Stimulated activated CD8-positive, alpha-beta memory T cell treated with anti-CD3 and anti-CD28 coated beads, Interleukin-4, amount 100 ng/mL, for 48 hours (primary cell): ENCODE results near the gene MTPN.

Experiments
- DNase-seq: peaks from one replicate; pipeline ENCODE4 v3.0.0-alpha.2; 2020

MTPN gene

DNA sequence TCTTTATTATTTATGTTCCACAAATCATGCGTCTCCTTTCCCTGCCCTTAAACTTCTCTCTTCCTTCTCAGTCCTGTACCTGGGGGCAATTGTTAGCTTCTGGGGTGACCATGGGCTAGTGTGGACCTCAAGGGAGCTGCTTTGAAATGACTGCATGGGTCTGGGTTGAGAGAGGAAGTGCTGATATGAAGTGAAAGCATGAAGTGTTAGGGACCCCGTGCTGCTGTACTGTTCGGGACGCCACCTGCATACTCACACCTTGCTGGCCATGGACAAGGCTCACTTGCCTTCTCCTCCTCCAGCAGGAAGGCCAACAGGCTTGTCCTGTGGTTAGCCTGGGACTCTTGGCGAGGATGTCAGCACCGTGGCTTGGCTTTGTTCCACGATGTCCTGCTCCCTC is 56.7 kb downstream of the MTPN start:
- DNase-seq = no peak

DNA sequence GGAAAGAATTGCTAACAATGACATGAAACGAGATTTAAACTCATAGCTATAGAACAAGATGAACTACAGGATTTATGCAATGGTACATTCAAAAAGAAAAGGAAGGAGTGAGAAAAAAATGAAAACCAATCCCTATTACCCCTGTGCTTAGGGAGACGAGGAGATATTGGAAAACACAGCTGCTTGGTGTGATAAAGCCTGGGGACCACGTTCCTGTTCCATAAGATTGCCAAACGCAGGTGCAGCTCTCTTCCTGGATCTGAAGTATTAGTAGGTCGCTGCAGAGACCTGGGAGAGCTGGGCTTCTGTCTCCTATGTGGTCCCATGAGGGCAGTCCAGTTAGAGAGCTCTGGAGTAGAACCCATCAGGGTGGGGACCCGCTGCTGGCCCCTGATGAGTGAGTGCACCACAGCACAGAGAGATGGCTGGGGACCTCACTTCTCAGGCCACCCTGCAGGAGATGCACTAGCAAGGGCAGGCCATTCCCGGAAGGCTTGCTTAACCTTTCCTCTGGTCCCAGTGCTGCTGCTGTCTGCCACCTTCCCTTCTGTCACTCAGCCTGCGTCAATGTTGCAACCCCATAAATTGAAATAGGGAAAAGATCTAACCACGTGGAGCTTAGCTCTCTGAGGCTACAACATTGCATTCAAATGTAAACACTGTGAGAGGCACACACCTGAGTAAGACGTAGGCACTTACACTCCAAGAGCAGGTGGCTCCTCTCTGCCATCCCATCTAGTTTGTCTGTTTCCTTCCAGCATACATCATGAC is 57.9 kb downstream of the MTPN start:
- DNase-seq = no peak

DNA sequence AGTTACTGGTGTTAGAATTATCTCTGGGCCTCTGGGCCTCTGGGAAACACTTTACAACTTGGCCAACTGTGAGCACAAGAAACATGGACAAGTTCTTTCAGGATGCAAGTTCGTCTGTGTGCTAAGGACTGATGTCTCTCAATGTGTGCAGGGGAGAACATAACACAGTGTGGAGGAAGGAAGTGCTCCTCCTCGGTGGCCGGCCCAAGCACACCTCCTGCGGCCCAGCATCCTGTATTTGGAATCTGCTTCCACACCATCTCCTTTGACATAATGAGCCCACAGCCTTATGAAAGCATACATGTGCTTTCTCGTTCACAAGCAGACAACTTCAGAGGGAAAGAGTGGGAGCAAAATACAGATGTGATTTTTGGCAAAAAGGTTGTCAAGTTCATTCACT is 59.0 kb downstream of the MTPN start:
- DNase-seq = no peak

DNA sequence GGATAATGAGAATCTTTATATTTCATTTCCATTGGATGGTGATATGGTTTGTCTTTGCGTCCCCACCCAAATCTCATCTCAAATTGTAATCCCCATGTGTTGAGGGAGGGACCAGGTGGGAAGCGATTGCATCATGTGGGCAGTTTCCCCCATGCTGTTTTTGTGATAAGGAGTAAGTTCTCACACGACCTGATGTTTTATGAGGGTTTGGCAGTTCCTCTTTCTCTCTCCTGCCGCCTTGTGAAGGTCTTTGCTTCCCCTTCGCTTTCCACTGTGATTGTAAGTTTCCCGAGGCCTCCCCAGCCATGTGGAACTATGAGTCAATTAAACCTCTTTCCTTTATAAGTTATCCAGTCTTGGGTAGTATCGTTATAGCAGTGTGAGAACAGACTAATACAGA is 59.4 kb downstream of the MTPN start:
- DNase-seq = no peak

DNA sequence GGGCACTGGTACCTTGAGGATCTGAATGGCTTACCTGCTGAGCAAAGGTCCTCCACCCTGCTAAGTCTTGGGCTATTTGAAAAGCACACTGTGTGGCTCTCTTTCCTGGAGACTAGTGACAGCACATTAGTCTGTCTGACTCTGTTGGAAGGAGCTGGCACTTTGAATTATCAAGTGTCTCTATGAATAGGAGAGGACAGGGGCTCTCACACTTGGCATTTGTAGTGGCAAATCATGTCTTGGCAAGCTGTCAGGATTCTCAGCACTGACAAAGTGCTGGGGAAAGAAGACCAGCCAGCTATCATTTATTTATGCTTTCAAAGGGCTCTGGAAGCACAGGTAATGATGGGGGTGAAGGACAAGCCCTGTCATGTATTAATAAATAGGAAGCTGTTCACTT is 62.8 kb downstream of the MTPN start:
- DNase-seq = no peak

DNA sequence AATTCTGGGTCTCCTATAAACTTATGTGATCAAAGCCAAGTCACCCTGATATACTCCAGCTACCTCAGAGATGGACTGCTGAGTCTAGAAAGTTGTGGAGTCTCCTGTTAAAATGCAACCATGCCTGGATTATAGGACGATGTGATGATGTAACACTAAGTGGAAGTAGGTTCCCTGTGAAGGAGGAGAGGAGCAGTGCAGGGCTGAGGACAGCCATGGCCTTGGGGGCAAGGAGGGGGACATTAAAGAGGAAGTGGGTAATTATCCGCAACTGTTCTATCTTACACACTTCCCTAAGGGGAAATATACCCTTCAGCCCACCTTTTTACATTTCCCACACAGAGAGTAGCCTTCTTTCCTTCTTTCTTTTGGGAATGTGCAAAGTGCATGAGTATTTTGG is 63.8 kb downstream of the MTPN start:
- DNase-seq = no peak

DNA sequence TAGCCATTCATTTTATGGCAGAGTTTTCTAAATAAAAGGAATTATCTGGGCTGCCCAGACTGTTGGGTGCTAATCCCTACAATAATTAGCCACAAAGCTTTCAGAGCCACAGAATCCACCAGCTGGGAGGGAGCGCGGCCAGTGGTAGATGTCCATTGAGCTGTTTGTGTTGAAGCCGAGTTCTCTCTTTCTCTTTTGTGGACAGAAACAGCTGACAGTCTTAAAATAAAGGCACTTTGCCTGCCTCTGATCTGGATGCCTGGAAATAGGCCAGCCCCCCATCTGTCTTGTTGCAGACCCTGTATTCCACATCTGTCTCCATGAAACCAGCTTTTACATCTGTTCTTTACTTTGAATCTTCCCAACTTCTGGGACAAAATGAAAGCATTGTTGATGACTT is 66.1 kb downstream of the MTPN start:
- no peak for DNase-seq

DNA sequence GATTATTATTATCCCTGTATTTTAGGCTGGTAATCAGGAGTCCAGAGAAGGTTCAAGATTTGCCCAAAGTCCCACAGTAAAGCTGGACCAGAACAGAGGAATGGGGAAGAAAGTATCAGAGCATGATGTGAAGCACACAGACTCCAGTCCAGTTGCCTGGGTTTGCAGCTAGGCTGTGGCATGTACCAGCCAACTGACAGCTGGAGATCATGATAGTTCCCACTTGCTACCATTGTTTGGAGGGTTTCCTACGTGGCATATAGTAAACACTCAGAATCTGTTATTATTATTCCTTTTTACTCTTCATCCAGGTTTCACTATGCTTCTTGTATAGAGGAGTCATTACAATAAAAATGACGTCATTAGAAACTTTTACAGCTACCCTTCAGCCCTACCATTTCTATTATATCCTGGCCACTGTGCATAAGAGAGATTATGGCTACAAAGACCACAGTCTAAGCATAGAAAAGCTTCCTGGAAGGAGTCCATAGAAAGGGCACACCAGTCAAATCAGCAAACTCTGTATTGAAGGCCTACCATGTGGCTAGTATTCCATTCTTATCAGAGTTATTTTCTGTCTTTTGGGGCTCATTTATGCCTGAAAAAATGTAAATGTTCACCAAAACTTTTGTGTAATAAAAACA is 66.6 kb downstream of the MTPN start:
- DNase-seq = no peak

DNA sequence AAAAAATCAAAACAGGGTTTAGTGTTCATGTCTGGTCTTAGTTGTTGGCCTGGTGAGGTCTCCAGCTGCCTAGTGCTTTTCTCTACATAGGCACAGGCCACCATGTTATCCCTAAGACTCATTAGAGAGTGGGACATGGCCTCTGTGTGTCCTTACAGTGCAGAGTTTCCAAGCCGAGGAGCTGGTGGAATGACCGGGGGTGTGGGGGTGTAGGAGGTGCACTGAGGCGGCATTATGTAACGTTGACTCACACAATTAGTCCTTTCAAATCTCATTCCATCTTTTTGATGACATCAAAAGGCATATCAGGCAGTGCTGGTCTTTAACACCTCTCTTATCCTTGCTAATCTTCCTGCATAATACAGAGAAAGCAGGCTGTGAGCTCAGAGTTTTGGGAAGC is 71.3 kb downstream of the MTPN start:
- no peak for DNase-seq

DNA sequence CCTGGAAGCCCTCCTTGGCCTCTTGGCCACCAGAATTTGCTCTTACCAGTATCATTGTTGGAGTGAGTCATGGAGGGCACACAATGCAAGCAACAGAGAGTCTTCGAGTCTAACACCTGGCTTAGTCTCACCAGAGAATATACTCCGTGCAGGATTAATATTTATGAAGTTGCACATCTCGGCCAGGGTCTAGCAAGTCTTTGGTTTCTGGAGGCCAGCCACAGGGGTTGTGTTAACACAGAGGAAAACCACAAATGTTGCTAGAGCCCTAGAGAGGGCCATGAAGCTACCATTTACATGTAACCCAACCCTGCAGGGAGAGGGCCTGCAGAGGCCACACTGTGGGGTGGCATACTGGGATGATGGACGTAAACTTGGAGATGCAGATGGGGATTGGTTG is 71.8 kb downstream of the MTPN start:
- DNase-seq = no peak

DNA sequence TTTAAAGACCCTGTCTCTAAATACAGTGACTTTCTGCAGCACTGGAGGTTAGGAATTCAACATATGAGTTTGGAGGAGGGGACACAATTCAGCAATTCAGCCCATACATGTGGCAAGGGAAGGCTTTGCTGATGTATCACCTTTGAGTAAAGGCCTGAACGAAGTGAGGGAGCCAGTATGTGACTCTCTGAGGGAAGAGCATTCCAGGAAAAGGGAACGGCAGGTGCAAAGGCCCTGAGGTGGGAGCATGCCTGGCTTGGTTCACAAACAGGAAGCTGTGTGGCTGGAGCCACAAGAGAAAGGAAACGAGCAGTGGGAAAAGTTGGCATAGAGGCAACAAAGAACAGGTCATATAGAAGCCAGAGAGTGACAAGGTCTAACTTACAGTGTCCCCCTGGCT is 72.9 kb downstream of the MTPN start:
- DNase-seq = no peak

DNA sequence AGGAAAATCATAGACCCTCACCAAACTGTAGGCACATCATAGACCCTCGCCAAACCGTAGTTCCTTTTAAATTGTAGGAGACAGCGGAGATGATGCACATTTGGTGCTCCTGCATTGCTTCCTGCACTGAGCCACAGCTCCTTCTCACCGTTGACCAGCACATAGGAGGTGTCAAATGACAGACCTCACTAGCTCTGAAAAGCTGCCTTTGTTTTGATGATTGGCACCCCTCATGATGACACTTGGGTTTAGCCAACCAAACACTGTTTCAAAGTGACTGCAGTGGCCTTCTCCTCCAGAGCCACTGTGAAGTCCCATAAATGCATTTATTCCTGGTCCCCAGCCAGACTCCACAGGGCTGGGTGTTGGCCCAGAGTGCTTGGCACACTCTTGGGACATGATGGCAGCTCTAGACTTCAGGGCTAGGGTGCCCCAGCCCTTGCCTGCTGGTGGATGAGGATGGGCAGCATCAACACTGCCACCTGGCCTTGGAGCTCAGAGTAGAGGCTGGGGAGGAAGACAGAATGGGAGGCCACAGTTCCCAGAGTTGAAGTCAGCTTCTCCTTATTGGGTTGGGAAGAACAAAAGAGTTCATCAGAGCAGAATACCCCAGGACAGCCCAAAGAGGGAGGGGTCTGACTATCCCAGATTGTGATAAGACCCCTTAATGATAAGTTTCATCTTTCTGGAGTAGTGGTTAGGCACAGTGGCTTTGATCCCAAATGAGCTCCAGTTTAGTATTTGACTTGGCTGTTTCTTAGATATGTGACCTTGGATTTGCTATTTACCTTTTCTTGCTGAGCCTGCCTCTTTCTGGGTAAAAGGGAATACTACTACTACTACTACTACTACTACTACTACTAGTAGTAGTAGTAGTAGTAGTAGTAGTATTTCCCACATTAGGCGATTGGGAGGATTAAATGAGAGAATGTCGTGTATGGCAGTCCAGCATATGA is 75.3 kb downstream of the MTPN start:
- DNase-seq = no peak

DNA sequence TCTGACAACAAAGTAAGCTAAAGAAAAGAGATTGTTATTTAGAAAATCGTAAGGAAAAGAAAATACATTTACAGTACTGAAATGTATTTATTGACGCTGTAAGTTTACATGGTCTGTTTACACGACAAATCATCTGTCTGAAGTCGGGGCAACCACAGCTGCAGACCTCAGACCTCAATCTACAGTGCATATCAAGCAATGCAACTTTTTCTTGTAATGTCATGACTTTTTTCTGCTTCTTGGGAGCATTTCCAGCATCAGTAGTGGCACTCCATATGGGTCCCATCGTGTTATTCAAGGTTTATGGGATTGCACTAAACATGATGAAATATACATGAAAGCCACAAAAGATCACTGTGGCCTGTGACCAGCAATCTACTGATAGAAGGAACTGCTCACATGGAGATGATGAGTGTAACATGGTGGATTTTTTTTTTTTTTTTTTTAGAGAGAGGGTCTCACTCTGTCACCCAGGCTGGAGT is 77.1 kb downstream of the MTPN start:
- DNase-seq = no peak

DNA sequence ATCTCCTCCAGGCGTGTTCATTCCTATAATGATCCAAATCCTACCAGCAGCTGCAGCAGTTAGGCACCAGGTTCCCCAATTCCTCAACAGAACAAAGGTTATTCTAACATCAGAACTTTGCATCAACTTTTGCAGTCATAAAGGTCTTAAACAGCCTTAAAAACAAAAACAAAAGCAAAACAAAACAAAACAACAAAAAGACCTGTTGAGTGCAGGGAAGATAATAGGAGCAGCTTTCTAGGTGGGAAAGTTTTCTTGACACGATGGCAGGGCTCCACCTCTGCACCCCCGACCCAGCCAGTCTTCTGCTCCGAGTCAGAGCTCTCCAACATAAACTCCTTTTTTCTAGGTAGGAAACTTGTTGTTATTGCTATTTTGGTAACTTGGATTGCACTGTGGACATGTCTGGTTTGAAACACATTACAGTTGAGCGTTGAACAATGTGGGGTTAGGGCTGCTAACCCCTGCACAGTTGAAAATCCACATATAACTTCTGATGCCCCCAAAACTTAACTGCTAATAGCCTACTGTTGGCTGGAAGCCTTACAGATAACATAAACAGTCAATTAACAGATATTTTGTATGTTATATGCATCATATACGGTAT is 77.6 kb downstream of the MTPN start:
- no peak for DNase-seq

DNA sequence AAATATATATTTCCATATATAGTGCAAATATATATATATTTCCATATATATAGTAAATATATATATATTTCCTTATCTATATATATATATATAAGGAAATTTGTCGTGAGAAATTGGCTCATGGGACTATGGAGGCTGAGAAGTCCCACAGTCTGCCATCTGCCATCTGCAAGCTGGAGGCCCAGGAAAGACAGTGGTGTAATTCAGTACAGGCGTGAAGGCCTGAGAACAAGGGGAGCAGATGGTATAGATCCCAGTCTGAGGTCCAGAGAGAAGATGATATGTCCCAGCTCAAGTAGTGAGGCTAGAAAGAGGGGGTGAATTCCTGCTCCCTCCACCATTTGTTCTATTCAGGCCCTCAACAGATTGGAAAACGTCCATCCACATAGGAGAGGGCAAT is 78.9 kb downstream of the MTPN start:
- DNase-seq = no peak

DNA sequence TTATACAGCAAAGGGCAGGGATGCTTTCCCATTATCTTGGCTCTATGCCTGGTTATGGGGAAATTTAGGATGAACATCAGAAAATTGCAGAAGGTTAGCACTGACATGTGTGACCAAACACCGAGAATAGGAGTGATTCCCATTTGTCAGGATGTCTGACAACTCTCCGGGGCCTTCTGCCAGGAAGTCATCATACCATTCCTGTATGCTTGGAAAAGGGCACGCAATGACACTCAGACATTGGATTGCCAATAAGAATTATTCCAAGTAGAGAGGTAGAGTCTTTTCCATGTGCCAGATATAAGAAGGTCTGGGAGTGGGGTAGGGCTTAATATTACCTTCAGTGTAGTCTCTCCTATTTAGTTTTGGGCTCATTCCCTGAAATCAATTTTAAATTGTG is 82.3 kb downstream of the MTPN start:
- no peak for DNase-seq

DNA sequence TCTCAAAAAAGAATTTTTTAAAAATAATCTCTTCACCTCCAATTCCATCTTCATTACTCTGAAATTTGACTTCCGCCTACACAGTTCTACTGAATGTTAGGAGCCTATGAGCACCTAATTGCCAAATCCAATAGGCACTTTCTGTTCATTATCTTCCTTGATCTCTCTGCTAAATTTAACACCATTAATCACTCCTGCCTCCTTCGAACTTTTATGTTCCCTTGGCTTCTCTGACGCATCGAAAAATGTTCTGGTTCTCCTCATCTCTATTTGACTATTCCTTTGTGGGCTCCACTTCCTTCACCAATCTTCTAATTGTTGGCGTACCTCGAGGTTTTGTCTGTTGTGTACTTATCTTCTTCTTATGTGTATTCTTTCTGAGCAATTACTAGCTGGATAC is 87.3 kb downstream of the MTPN start:
- no peak for DNase-seq

DNA sequence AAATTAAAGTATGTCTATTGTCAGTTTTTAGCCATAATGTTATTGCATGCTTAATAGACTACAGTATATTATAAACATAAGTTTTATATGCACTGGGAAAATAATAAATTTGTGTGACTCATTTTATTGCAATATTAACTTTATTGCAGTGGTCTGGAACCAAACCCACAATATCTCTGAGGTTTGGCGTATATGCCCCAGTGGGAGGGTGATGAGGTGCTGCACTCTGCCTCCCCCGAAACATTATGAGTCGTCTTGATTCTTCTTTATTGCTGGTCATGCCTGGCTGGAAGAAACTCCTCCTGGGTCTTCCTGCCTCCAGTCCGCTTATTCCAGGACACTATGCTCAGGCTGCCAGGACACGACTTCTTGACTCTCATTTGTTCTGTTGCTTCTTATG is 88.4 kb downstream of the MTPN start:
- DNase-seq = no peak

DNA sequence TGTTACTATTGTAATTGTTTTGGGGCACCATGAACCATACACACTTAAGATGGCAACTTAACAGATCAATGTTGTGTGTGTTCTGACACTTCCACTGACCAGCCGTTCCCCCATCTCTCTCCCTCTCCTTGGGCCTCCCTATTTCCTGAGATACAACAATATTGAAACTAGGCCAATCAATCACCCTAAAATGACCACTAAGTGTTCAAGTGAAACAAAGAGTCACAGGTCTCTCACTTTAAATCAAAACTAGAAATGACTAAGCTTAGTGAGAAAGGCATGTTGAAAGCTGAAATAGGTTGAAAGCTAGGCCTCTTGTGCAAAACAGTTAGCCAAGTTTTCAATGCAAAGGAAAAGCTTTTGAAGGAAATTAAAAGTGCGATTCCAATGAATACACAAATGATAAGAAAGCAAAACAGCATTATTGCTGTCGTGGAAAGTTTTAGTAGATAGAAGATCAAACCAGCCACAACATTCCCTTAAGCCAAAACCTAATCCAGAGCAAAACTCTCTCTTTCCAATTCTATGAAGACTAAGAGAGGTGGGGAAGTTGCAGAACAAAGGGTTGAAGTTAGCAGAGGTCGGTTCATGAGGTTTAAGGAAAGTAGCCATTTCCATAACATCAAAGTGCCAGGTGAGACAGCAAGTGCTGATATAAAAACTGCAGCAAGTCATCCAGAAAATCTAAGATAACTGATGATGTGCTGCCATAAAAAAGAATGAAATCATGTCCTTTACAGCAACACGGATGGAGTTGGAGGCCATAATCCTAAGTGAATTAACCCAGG is 90.6 kb downstream of the MTPN start:
- no peak for DNase-seq

DNA sequence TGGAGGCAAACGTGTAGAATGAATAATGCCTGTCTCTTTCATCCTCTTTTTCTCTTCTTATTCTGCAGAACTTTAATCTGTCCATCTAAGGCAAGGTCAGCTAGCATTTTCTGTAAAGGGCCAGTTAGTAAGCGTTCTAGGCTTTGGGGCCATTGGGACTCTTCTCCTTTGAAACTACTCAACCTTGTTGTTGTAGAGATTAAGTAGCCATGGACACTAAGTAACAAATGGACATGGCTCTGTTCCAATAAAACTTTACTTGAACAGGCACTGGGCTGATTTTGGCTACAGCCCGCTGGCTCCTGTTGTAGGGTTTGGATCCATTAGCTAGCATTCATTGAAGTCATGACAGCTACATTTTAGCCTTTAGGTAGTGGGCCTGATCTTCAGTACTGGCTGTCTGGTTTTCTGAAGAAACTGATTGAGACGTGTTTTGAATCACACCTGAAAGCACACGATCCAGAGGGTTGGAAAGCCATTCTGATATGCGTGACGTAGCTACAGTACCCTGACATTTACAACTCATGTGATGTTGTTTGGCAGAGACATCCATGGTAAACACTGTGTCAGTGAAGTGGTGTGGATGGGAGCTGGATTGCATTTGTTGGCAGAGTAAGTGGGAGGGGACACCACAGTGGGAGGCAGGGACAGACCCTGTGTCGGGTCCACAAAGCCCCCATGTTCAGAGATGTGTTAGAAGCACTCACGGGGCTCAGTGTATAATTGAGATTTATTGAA is 92.5 kb downstream of the MTPN start:
- no peak for DNase-seq

DNA sequence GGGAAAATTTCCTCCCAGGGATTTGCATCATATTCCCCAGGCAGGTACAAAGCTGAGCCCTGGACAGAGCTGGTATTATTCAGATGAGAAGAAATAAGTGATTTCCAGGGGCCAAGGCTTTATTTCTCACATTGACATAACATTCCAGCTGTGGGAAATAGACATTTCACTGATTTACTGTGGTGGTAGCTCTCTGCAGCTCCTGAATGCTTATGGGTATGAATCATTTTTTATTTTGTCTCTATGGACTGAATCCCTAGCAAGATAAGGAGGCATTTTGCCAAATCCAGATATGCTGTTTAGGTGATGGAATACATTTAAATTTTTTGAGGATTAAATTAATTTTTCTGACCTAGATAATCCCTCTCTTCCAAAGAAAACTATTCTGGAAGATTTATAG is 97.9 kb downstream of the MTPN start:
- DNase-seq = no peak

DNA sequence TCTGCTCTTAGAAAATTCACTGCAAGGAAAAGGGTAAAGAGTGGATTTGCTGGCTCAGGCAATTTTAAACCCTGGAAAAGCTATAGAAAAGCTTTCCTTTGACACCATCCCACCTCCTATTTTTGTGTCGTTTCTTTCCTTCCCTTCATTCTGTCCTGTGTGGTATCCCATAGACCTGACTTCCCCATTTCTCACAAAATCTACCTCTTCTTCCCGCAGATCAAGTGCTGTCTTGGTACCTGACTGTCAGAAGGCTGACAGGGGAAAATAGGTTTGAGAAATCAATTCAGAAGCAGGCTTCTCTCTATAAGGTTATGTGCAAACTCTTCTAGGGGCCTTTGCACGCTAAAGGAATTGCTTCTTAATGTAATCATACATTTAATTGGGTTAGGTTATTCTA is 98.9 kb downstream of the MTPN start:
- DNase-seq = no peak
